Measurements from ENCODE around the gene KRT4. TPM values are rescaled to one million over a fixed set of nuclear protein-coding genes. Genes with fewer than 3 reads are reported as not detected.
"Not testable (repeated sequence)": the region's sequence is repeated elsewhere in the genome, so short reads cannot be mapped to it uniquely, and the experiment has no call there.

The KRT4 gene
- total RNA-seq, 1 experiment from 2014 or later, result not detected

DNA sequence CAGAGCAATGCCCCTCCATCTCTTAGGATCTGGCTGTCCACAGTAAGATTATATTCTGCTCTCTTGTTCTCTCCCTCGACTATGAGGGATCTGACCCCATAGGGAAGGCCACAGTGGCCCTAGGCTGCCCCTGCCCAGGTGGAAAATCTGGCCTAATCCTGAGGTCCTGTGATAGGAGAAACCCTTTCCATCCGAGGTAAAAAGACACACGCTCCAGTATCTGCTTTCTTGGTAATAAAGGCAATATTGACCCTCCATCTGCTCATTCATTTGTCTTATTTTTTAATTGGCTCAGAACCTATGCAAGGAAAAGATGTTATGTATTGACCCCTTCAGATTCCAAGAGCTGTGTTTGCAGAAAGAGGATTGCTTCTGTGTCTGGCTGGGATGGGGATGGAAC is 46.5 kb downstream of the KRT4 start:
- Histone ChIP-seq H3K79me2 (ENCODE audit: low read length) (no peaks in the 10 kb centered on the region), H3K9me3 (ENCODE audit: low read length) (no peaks in the 10 kb centered on the region), H4K20me1 (ENCODE audit: insufficient read depth, low read depth, low read length) (no peaks in the 10 kb centered on the region), H2AFZ (ENCODE audit: low read length) (no peak overlapping the region), H3K9me2 (replicated peaks; ENCODE audit: insufficient read depth, low read length) (no peaks in the 10 kb centered on the region), H3K9ac (ENCODE audit: low read length) (no peak overlapping the region), H3K27ac (ENCODE audit: low read length) (no peak overlapping the region), H3K4me2 (ENCODE audit: low read depth, low read length, poor library complexity, severe bottlenecking) (no peak overlapping the region), H3K36me3 (ENCODE audit: insufficient read depth, low read length) (no peaks in the 10 kb centered on the region), H3K27me3 (ENCODE audit: low read length) (0 out of 2 replicates have a peak, but pooled peaks cover 6% of the 10 kb centered on the region), H3K4me3 (ENCODE audit: low read length) (no peak overlapping the region), H3K4me1 (ENCODE audit: low read length) (no peaks in the 10 kb centered on the region)
- no peak for DNase-seq

DNA sequence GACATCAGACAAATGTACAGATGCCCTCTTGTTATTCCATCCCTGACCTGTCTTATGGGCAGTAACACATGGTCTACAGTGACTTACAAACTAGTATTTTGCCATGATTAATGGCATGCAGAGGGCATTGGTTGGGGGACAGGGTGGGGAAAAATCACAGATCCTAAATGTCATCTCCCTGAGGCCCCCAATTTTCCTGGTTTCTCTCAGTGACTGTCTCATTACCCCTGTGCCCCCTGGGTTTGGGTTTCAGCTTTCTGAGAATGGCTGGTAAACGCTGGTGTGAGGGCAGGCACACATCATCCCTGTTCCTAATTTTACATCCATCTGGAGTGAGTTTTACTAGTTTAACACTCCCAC is 46.9 kb downstream of the KRT4 start:
- no peak overlapping the region for H3K9ac ChIP-seq (ENCODE audit: low read length)
- H3K36me3 ChIP-seq (ENCODE audit: insufficient read depth, low read length), result no peaks in the 10 kb centered on the region
- H2AFZ ChIP-seq (ENCODE audit: low read length), result no peak overlapping the region
- H3K9me2 ChIP-seq (replicated peaks; ENCODE audit: insufficient read depth, low read length), result no peaks in the 10 kb centered on the region
- no peak overlapping the region for H3K4me3 ChIP-seq (ENCODE audit: low read length)
- no peaks in the 10 kb centered on the region for H4K20me1 ChIP-seq (ENCODE audit: insufficient read depth, low read depth, low read length)
- no peak for DNase-seq
- H3K9me3 ChIP-seq (ENCODE audit: low read length), result peaks cover 1% of the 10 kb centered on the region; the same call in 1 of the 2 replicates
- no peak overlapping the region for H3K27ac ChIP-seq (ENCODE audit: low read length)
- H3K79me2 ChIP-seq (ENCODE audit: low read length), result no peaks in the 10 kb centered on the region
- H3K4me1 ChIP-seq (ENCODE audit: low read length), result no peaks in the 10 kb centered on the region
- H3K4me2 ChIP-seq (ENCODE audit: low read depth, low read length, poor library complexity, severe bottlenecking), result no peak overlapping the region
- H3K27me3 ChIP-seq (ENCODE audit: low read length), result 0 out of 2 replicates have a peak, but pooled peaks cover 6% of the 10 kb centered on the region

DNA sequence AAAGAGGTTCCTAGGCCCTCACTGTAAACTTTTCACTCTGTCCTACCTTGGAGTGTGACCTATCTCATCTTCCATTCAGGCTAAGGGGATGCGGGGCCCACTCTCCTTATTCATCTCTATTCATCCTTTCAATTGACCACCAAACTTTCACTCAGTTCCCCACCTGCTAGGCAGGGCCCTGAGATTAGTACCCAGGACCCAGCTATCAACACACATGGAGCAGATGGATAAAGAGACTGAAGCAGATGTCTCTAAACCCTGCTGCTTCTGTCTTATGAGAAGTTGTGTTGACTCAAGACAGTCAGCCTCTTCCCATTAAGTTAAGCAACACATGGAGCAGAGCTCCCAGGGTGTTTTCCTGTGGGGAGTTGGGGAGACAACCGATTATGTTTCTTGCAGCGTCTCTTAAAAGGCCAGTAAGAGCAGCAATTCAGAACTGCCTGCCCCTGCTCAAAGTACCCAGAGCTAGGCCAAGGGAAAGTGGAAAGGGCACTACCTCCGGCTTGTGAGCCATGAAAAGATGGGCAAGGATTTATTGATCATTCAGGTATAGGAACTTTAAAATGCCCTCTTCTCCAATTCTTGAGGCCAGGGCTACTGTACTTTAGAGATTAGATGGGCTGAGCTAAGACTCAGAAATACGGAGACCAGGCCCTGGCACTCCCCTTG is 47.4 kb downstream of the KRT4 start:
- Histone ChIP-seq H4K20me1 (ENCODE audit: insufficient read depth, low read depth, low read length) (no peaks in the 10 kb centered on the region), H3K4me1 (ENCODE audit: low read length) (no peaks in the 10 kb centered on the region), H3K4me3 (ENCODE audit: low read length) (no peak overlapping the region), H3K27ac (ENCODE audit: low read length) (no peak overlapping the region), H3K27me3 (ENCODE audit: low read length) (0 out of 2 replicates have a peak, but pooled peaks cover 6% of the 10 kb centered on the region), H3K36me3 (ENCODE audit: insufficient read depth, low read length) (no peaks in the 10 kb centered on the region), H3K9me2 (replicated peaks; ENCODE audit: insufficient read depth, low read length) (no peaks in the 10 kb centered on the region), H3K9ac (ENCODE audit: low read length) (no peak overlapping the region), H2AFZ (ENCODE audit: low read length) (no peak overlapping the region), H3K4me2 (ENCODE audit: low read depth, low read length, poor library complexity, severe bottlenecking) (no peak overlapping the region), H3K9me3 (ENCODE audit: low read length) (peaks cover 3% of the 10 kb centered on the region; the same call in 1 of the 2 replicates), H3K79me2 (ENCODE audit: low read length) (no peaks in the 10 kb centered on the region)
- no peak for DNase-seq

DNA sequence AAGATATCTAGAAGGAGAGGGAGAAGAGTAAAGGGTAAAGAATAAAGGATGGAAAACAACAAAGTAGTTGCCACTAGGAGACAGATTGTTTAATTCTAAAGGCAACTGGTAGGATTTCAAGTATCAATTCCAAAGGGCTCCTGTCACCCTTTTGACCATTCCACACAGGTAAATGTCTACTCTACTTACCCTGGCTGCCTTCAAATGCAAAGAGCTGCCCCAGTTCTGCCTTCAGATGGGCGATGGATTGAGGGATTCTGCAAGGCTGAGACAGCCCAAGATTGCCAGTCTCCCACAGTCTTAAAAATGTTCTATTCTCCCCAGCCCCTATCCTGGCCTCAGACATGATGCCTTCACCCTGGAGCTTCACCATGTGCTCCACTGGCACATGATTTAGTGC is 48.2 kb downstream of the KRT4 start:
- Histone ChIP-seq H4K20me1 (ENCODE audit: insufficient read depth, low read depth, low read length) (no peaks in the 10 kb centered on the region), H3K79me2 (ENCODE audit: low read length) (no peaks in the 10 kb centered on the region), H3K4me2 (ENCODE audit: low read depth, low read length, poor library complexity, severe bottlenecking) (no peak overlapping the region), H3K4me3 (ENCODE audit: low read length) (no peak overlapping the region), H3K27ac (ENCODE audit: low read length) (no peak overlapping the region), H3K9me2 (replicated peaks; ENCODE audit: insufficient read depth, low read length) (no peaks in the 10 kb centered on the region), H3K36me3 (ENCODE audit: insufficient read depth, low read length) (no peaks in the 10 kb centered on the region), H2AFZ (ENCODE audit: low read length) (no peak overlapping the region), H3K4me1 (ENCODE audit: low read length) (no peaks in the 10 kb centered on the region), H3K9me3 (ENCODE audit: low read length) (peaks cover 4% of the 10 kb centered on the region; the same call in 1 of the 2 replicates), H3K9ac (ENCODE audit: low read length) (no peak overlapping the region), H3K27me3 (ENCODE audit: low read length) (0 out of 2 replicates have a peak, but pooled peaks cover 6% of the 10 kb centered on the region)
- no peak for DNase-seq

DNA sequence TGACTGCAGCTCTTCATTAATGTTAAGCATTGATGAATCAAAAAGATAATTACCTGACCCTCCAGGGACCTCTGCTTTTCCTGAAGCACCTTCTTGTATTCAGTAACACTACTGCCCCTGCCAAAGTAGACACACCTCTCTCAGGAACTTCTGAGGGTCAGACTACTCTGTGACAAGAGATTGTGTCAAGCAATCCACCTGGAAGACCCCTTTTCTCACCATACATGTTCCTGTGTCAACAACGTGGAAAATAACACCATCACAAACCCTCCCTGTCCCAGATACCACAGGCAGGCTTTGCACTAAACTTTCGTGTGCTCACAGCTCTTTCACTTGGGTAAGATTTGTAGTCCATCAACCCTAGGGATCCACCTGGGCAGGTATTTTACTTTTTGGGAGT is 49.9 kb downstream of the KRT4 start:
- H3K4me3 ChIP-seq (ENCODE audit: low read length), result no peak overlapping the region
- H3K9me2 ChIP-seq (replicated peaks; ENCODE audit: insufficient read depth, low read length), result no peaks in the 10 kb centered on the region
- no peaks in the 10 kb centered on the region for H3K4me1 ChIP-seq (ENCODE audit: low read length)
- H4K20me1 ChIP-seq (ENCODE audit: insufficient read depth, low read depth, low read length), result no peaks in the 10 kb centered on the region
- 0 out of 2 replicates have a peak, but pooled peaks cover 6% of the 10 kb centered on the region for H3K27me3 ChIP-seq (ENCODE audit: low read length)
- H3K4me2 ChIP-seq (ENCODE audit: low read depth, low read length, poor library complexity, severe bottlenecking), result no peak overlapping the region
- no peaks in the 10 kb centered on the region for H3K36me3 ChIP-seq (ENCODE audit: insufficient read depth, low read length)
- H2AFZ ChIP-seq (ENCODE audit: low read length), result no peak overlapping the region
- H3K79me2 ChIP-seq (ENCODE audit: low read length), result no peaks in the 10 kb centered on the region
- H3K9ac ChIP-seq (ENCODE audit: low read length), result no peak overlapping the region
- DNase-seq, result no peak
- peaks cover 8% of the 10 kb centered on the region; the same call in 1 of the 2 replicates for H3K9me3 ChIP-seq (ENCODE audit: low read length)
- no peak overlapping the region for H3K27ac ChIP-seq (ENCODE audit: low read length)

DNA sequence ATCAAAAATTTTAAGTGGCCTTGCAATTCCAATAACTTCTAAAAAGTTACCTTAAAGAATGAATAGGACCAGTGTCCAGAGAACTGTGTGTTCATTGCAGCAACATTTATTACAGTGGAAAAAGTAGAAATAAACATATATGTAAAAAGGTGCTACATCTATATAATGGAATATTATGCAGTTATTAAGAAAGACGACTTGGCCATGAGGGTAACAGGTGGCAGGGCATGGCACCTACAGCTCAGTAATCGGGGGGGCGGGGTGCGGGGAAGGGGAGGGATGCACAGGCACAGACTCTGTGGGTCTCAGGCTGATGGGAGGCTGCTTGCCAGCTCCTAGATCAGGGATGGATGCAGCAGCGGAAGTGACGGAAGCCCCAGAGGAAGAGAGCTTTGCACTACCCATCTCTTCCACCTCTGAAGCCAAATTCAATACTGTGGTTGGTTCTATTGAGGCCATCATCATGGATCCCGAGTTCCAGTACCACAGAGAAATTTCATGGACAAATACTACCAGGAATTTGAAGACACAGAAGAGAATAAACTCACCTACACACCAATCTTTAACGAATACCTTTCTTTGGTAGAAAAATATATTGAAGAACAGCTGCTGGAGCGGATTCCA is 50.8 kb downstream of the KRT4 start:
- Histone ChIP-seq H2AFZ (ENCODE audit: low read length) (no peak overlapping the region), H3K27ac (ENCODE audit: low read length) (no peak overlapping the region), H3K4me1 (ENCODE audit: low read length) (no peaks in the 10 kb centered on the region), H3K9me2 (replicated peaks; ENCODE audit: insufficient read depth, low read length) (no peaks in the 10 kb centered on the region), H3K36me3 (ENCODE audit: insufficient read depth, low read length) (no peaks in the 10 kb centered on the region), H4K20me1 (ENCODE audit: insufficient read depth, low read depth, low read length) (no peaks in the 10 kb centered on the region), H3K9me3 (ENCODE audit: low read length) (peaks cover 8% of the 10 kb centered on the region; the same call in 1 of the 2 replicates), H3K9ac (ENCODE audit: low read length) (no peak overlapping the region), H3K79me2 (ENCODE audit: low read length) (no peaks in the 10 kb centered on the region), H3K4me3 (ENCODE audit: low read length) (no peak overlapping the region), H3K4me2 (ENCODE audit: low read depth, low read length, poor library complexity, severe bottlenecking) (no peak overlapping the region), H3K27me3 (ENCODE audit: low read length) (0 out of 2 replicates have a peak, but pooled peaks cover 6% of the 10 kb centered on the region)
- no peak for DNase-seq

DNA sequence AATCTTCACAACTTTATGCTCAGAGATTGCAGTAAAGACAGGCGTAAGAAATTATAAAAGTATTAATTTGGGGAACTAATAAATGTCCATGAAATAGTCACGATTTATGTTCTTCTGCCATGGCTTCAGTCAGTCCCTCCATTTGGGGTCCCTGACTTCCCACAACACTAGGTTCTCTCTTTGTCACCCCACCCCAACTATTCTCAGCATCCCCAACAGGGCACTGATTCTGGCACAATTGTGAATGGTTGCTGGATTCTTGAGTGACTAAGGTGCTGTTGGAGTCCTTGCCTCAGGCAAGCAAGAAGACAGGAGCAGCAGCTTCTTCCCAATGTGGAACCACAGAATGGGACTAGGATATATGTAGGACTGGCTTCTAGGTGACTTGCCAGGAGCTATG is 52.1 kb downstream of the KRT4 start:
- peaks cover 8% of the 10 kb centered on the region; the same call in 1 of the 2 replicates for H3K9me3 ChIP-seq (ENCODE audit: low read length)
- H3K4me3 ChIP-seq (ENCODE audit: low read length), result no peak overlapping the region
- H3K4me1 ChIP-seq (ENCODE audit: low read length), result no peaks in the 10 kb centered on the region
- no peak for DNase-seq
- H3K9me2 ChIP-seq (replicated peaks; ENCODE audit: insufficient read depth, low read length), result no peaks in the 10 kb centered on the region
- no peak overlapping the region for H3K9ac ChIP-seq (ENCODE audit: low read length)
- H2AFZ ChIP-seq (ENCODE audit: low read length), result no peak overlapping the region
- H3K4me2 ChIP-seq (ENCODE audit: low read depth, low read length, poor library complexity, severe bottlenecking), result no peak overlapping the region
- H3K36me3 ChIP-seq (ENCODE audit: insufficient read depth, low read length), result no peaks in the 10 kb centered on the region
- H4K20me1 ChIP-seq (ENCODE audit: insufficient read depth, low read depth, low read length), result no peaks in the 10 kb centered on the region
- H3K79me2 ChIP-seq (ENCODE audit: low read length), result no peaks in the 10 kb centered on the region
- H3K27me3 ChIP-seq (ENCODE audit: low read length), result 0 out of 2 replicates have a peak, but pooled peaks cover 6% of the 10 kb centered on the region
- no peak overlapping the region for H3K27ac ChIP-seq (ENCODE audit: low read length)

DNA sequence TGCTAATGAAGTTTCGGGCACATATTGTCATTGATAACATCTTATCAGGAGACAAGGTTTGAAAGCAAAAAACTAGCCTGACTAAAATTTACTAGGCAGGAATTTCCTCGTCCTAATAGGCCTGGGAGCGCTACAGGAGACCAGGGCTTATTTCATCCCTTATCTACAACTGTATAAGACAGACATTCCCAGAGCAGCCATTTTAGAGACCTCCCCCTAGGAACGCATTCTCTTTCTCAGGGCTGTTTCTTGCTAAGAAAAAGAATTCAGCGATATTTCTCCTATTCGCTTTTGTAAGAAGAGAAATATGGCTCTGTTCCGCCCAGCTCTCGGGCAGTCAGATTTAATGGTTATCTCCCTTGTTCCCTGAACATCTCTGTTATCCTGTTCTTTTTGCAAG is 52.7 kb downstream of the KRT4 start:
- not testable (repeated sequence) for H4K20me1 ChIP-seq (ENCODE audit: insufficient read depth, low read depth, low read length); H3K27ac ChIP-seq (ENCODE audit: low read length); H3K36me3 ChIP-seq (ENCODE audit: insufficient read depth, low read length); H3K4me1 ChIP-seq (ENCODE audit: low read length); H3K9ac ChIP-seq (ENCODE audit: low read length); H2AFZ ChIP-seq (ENCODE audit: low read length); H3K4me3 ChIP-seq (ENCODE audit: low read length); DNase-seq; H3K27me3 ChIP-seq (ENCODE audit: low read length); H3K4me2 ChIP-seq (ENCODE audit: low read depth, low read length, poor library complexity, severe bottlenecking); H3K9me3 ChIP-seq (ENCODE audit: low read length); H3K9me2 ChIP-seq (replicated peaks; ENCODE audit: insufficient read depth, low read length); H3K79me2 ChIP-seq (ENCODE audit: low read length)

Data from Karpas-422 (cell line).